Prostate gland (tissue), 2 donors: Measurements from ENCODE around the gene RTF1. TPM values are rescaled to one million over a fixed set of nuclear protein-coding genes. Genes with fewer than 3 reads are reported as not detected.

Source experiments
- DNase-seq: peaks from one replicate; pipeline ENCODE4 v3.0.0-alpha.2; 2019; ENCODE audit warnings: low spot score
- H3K27ac ChIP-seq, 2 donors: fragments of 200-600 bp; sonication (generic); 2 replicates each; pipeline ENCODE4 v1.5.1; 2017 to 2019
- H3K27me3 ChIP-seq: fragments of 200-600 bp; sonication (generic); replicated peaks from 2 replicates; pipeline ENCODE4 v1.5.1; 2019; ENCODE audit not compliant: insufficient read depth
- H3K36me3 ChIP-seq, 2 donors: fragments of 200-600 bp; sonication (generic); 1 replicate in 1 of 2; 2 replicates in 1 of 2; pipeline versions ENCODE4 v1.5.1 to v1.8.1; 2017 to 2019
- H3K4me1 ChIP-seq: fragments of 200-600 bp; sonication (generic); replicated peaks from 2 replicates; pipeline ENCODE4 v1.5.1; 2019
- H3K4me3 ChIP-seq, 2 donors: fragments of 200-600 bp; sonication (generic); 2 replicates each; pipeline ENCODE4 v1.5.1; 2017 to 2019
- H3K9me3 ChIP-seq: fragments of 200-600 bp; sonication (generic); 2 replicates; pipeline ENCODE4 v1.5.1; 2017
- POLR2A ChIP-seq: fragments of 450-650 bp; IDR thresholded peaks from one replicate; pipeline ENCODE4 v1.6.1; 2016; ENCODE audit warnings: antibody characterized with exemption, mild to moderate bottlenecking
- POLR2AphosphoS5 ChIP-seq: sonication (generic); formaldehyde crosslinking; IDR thresholded peaks from one replicate; pipeline ENCODE4 v1.6.1; 2017; ENCODE audit warnings: antibody characterized with exemption
- WGBS: methylation state at CpG from one replicate; pipeline ENCODE4 v1.1.5; 2018; 5-methylcytosine and 5-hydroxymethylcytosine counted together
- intact Hi-C: fragments of 100-400 bp; cut with DNase I; formaldehyde crosslinking; loops from one replicate; pipeline ENCODE4 v1.14.2; 2022
- total RNA-seq, 2 donors: library from RNA; depleted of rRNA; stranded (reverse); fragments of >200 nt; gene quantifications; one replicate each; pipeline ENCODE4 v1.1.0, GENCODE V29; 2016
- TF ChIP-seq, protein P1 (sequence below), 4 experiments: fragments of 200-600 bp in 2 of 4; fragments of 450-650 bp in 2 of 4; sonication (generic) in 2 of 4; IDR thresholded peaks; 1 replicate in 3 of 4; 2 replicates in 1 of 4; pipeline ENCODE4 v1.5.1; 2016 to 2019; ENCODE audit warnings: antibody characterized with exemption in 4 of 4, mild to moderate bottlenecking in 2 of 4, moderate library complexity in 2 of 4

RTF1 gene
- total RNA-seq, 2 donors from 2014 or later, result 23.8 to 52.4 TPM

DNA sequence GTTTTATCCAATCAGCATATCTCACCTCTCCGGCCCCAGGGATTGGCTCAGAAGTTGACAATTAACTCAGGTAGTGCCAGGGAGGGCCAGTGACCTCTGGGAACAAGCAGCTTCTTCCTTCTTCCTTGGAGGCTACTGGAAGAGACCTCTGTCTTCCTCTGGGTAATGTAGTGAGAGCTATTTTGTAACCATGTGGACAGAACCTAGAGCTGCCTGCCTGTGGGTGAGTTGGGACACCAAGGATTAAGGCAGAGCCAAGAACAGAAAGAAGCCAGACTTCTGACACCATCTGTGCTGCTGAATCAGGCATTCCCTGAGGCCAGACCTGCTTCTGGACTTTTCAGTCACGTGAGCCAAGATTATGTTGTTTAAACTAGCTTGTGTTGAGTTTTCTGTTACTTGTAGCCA is 8.7 kb upstream of the RTF1 start:
- Histone ChIP-seq H3K4me3 (no peak overlapping the region), H3K27ac (no peak overlapping the region), H3K4me1 (no peaks in the 10 kb centered on the region), H3K9me3 (no peaks in the 10 kb centered on the region), H3K36me3 (no peaks in the 10 kb centered on the region), H3K27me3 (no peaks in the 10 kb centered on the region)
- 66% methylated on average over 2 of the region's 2 CpGs for WGBS
- TF ChIP-seq POLR2AphosphoS5 (no peak), POLR2A (no peak)
- TF ChIP-seq, protein P1, sequence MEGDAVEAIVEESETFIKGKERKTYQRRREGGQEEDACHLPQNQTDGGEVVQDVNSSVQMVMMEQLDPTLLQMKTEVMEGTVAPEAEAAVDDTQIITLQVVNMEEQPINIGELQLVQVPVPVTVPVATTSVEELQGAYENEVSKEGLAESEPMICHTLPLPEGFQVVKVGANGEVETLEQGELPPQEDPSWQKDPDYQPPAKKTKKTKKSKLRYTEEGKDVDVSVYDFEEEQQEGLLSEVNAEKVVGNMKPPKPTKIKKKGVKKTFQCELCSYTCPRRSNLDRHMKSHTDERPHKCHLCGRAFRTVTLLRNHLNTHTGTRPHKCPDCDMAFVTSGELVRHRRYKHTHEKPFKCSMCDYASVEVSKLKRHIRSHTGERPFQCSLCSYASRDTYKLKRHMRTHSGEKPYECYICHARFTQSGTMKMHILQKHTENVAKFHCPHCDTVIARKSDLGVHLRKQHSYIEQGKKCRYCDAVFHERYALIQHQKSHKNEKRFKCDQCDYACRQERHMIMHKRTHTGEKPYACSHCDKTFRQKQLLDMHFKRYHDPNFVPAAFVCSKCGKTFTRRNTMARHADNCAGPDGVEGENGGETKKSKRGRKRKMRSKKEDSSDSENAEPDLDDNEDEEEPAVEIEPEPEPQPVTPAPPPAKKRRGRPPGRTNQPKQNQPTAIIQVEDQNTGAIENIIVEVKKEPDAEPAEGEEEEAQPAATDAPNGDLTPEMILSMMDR (IDR thresholded peaks at IDR 0.05), result no peak
- no peak for DNase-seq
- intact Hi-C loops, result no loop called here

DNA sequence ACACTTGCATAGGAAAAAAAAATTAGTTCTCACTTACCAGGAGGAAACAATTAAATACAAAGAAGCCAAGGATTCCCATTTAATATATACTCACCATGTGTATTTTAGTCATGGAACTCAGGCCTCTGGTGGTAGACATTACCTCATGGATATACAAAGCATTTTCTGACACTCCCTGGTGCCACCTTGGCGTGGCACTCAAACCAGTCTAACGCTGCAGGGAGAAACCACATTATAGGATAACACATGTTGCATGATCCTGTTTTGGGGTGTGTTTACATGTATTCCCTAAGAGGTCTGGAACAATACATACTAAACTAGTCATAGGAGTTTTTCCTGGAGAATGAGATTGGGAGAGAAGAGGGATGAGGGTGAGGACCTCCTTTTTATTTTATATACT is 5.9 kb upstream of the RTF1 start:
- intact Hi-C loops, result no loop called here
- no peaks in the 10 kb centered on the region for H3K27me3 ChIP-seq
- no peak overlapping the region for H3K27ac ChIP-seq
- H3K4me1 ChIP-seq, result no peaks in the 10 kb centered on the region
- TF ChIP-seq POLR2A (no peak), POLR2AphosphoS5 (no peak)
- TF ChIP-seq, protein P1 (IDR thresholded peaks at IDR 0.05), result no peak
- H3K4me3 ChIP-seq, result no peak overlapping the region
- 70% methylated on average over 2 of the region's 2 CpGs for WGBS
- H3K9me3 ChIP-seq, result no peaks in the 10 kb centered on the region
- no peak for DNase-seq
- no peaks in the 10 kb centered on the region for H3K36me3 ChIP-seq

DNA sequence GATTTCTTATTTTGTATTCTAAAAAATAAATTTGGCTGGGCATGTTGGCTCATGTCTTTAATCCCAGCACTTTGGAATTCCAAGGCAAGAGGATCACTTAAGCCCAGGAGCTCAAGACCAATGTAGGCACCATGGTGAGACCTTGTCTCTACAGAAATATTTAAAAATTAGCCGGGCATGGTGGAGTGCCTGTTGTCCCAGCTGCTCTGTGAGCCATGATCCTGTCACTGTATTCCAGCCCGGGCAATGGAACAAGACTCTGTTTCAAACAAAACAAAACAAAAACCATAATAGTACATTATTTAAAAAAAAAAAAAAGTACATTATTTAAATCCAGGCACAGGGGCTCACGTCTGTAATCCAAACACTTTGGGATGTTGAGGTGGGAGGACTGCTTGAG is 5.5 kb upstream of the RTF1 start:
- no peak for TF ChIP-seq POLR2AphosphoS5
- TF ChIP-seq, protein P1 (IDR thresholded peaks at IDR 0.05), result no peak
- TF ChIP-seq POLR2A, result no peak
- intact Hi-C loops, result no loop called here
- no peaks in the 10 kb centered on the region for H3K36me3 ChIP-seq
- no peaks in the 10 kb centered on the region for H3K4me1 ChIP-seq
- no peak overlapping the region for H3K27ac ChIP-seq
- H3K27me3 ChIP-seq, result no peaks in the 10 kb centered on the region
- H3K9me3 ChIP-seq, result no peaks in the 10 kb centered on the region
- H3K4me3 ChIP-seq, result no peak overlapping the region
- no peak for DNase-seq
- 90% methylated on average over 3 of the region's 3 CpGs for WGBS

DNA sequence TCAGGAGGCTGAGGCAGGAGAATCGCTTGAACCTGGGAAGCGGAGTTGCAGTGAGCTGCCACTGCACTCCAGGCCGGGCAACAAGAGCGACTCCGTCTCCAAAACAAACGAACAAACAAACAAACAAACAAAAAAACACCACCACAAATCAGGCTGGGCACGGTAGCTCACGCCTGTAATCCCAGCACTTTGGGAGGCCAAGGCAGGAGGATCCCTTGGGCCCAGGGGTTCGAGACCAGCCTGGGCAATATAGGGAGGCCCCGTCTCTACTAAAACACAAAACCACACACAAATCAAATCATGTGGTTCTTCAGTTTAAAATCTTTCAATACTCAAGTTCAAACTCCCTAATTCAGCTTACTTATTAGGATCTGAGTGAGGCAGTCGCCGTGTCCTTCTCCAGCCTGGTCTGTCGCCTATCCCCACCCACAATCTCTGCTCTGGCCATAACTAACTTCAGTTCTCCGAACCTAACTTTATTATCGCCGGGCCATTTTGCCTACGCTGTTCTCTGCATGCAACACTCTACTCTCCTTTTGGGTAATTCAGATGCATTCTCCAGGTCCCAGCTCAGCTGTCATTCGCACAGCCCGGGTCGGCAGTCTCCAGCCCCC is 660 bp upstream of the RTF1 start:
- no peaks in the 10 kb centered on the region for H3K27me3 ChIP-seq
- no peaks in the 10 kb centered on the region for H3K9me3 ChIP-seq
- no peaks in the 10 kb centered on the region for H3K36me3 ChIP-seq
- TF ChIP-seq, protein P1 (IDR thresholded peaks at IDR 0.05), result no peak
- TF ChIP-seq POLR2AphosphoS5 (no peak), POLR2A (no peak)
- DNase-seq, result no peak
- H3K4me3 ChIP-seq, result peak overlapping the region; percentile 83 to 92
- intact Hi-C loops, result no loop called here
- no peaks in the 10 kb centered on the region for H3K4me1 ChIP-seq
- H3K27ac ChIP-seq, result peak overlapping the region; percentile 82
- WGBS, result 35% methylated on average over 20 of the region's 20 CpGs

DNA sequence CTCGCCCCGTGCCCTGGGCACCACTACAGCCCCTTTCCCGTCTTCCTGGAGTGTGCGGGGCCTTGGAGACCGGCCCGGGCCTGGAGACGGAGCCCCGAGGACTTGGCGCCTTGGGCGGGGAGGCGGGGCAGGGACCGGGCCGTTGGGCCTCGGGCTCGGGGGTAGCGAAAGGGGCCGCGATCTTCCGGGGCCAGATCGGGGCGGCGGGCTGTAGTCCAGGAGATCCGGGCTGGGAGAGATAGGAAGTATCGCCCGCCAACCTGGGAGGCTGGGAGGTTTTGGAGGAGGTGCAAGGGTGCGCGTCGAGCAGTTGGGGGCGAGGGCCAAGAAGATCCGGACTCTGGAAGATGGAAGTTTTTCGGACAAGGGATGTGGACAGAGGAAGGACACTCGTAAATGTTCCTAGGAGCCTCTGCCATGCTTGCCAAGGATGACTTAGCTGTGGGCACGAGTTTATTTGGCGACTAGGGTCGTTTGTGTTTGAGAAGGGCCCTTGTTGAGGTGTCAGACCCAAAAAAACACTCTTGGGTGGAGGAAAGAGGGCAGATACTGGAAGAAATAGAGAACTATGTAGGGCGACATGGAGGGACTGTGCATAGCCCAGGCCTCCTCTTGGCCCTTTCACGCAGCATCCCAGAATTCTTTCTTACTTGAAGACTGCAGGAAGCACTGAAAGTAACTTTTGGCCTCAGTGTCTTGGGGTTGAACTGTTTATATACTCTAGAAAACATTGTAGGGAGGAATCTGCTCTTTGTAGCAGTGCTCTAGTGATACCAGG is 712 bp downstream of the RTF1 start:
- Histone ChIP-seq H3K27ac (peak overlapping the region; percentile 82), H3K9me3 (no peaks in the 10 kb centered on the region), H3K27me3 (no peaks in the 10 kb centered on the region), H3K4me3 (peak overlapping the region; percentile 83 to 92), H3K36me3 (no peaks in the 10 kb centered on the region), H3K4me1 (no peaks in the 10 kb centered on the region)
- TF ChIP-seq, protein P1 (IDR thresholded peaks at IDR 0.05), result no peak
- no peak for TF ChIP-seq POLR2AphosphoS5
- TF ChIP-seq POLR2A, result no peak
- WGBS, result under 1% methylated on average over 29 of the region's 37 CpGs
- intact Hi-C loops, result no loop called here
- no peak for DNase-seq
